WTC11 (cell line): Measurements from ENCODE around the gene SACS.

Experiments
- CREB1 ChIP-seq: sonication (generic); formaldehyde crosslinking; IDR thresholded peaks from 2 replicates; pipeline ENCODE4 v1.8.0; 2023; ENCODE audit warnings: mild to moderate bottlenecking, missing genetic modification reagents
- CTCF ChIP-seq: fragments of 200-600 bp; IDR thresholded peaks from 2 replicates; pipeline ENCODE4 v1.8.0; 2022; ENCODE audit warnings: antibody characterized with exemption
- HMGXB4 ChIP-seq: sonication (generic); formaldehyde crosslinking; IDR thresholded peaks from 2 replicates; pipeline ENCODE4 v1.8.1; 2023; ENCODE audit warnings: mild to moderate bottlenecking, moderate library complexity, missing genetic modification reagents
- NR1H2 ChIP-seq: sonication (generic); formaldehyde crosslinking; IDR thresholded peaks from 2 replicates; pipeline ENCODE4 v1.9.0; 2021; ENCODE audit warnings: mild to moderate bottlenecking, moderate library complexity, missing genetic modification reagents
- NR3C1 ChIP-seq: sonication (generic); formaldehyde crosslinking; conservative IDR thresholded peaks from 2 replicates; pipeline ENCODE4 v1.8.1; 2023; ENCODE audit warnings: low read depth, mild to moderate bottlenecking, missing genetic modification reagents
- TEAD4 ChIP-seq: sonication (generic); formaldehyde crosslinking; IDR thresholded peaks from 2 replicates; pipeline ENCODE4 v1.8.0; 2022; ENCODE audit warnings: mild to moderate bottlenecking, missing genetic modification reagents
- USF1 ChIP-seq: sonication (generic); formaldehyde crosslinking; IDR thresholded peaks from 2 replicates; pipeline ENCODE4 v1.8.0; 2022; ENCODE audit warnings: mild to moderate bottlenecking, missing genetic modification reagents
- ZBTB21 ChIP-seq: sonication (generic); formaldehyde crosslinking; IDR thresholded peaks from 2 replicates; pipeline ENCODE4 v1.8.1; 2023; ENCODE audit warnings: mild to moderate bottlenecking, missing genetic modification reagents, borderline replicate concordance

GRCh38 chr13:23443878-23444277, 10.4 kb upstream of the SACS start:
- TF ChIP-seq TEAD4 (CRISPR knock-in tag) (no peak), CREB1 (CRISPR knock-in tag) (no peak), HMGXB4 (CRISPR knock-in tag) (no peak), USF1 (CRISPR knock-in tag) (no peak), NR1H2 (CRISPR knock-in tag) (no peak), NR3C1 (CRISPR knock-in tag) (no peak), ZBTB21 (CRISPR knock-in tag) (no peak), CTCF (no peak)
